HFF-Myc (cell line): Measurements from ENCODE around the gene AIDA.
"Not testable (repeated sequence)": the region's sequence is repeated elsewhere in the genome, so short reads cannot be mapped to it uniquely, and the experiment has no call there.

ENCODE experiments used
- DNase-seq: peaks from one replicate; pipeline ENCODE4 v3.0.0-alpha.2; 2011; ENCODE audit warnings: low read depth; ENCODE audit errors: extremely low read depth
- H3K4me3 ChIP-seq: replicated peaks from 2 replicates; pipeline ENCODE4 v1.5.1; 2011; ENCODE audit warnings: low read depth, mild to moderate bottlenecking, control low read depth, low read length
- CTCF ChIP-seq: IDR thresholded peaks from 2 replicates; pipeline ENCODE4 v1.5.1; 2012; ENCODE audit warnings: mild to moderate bottlenecking, low read depth, low read length, control low read depth; ENCODE audit errors: missing control alignments

AIDA gene

GRCh38 chr1:222697203-222697602, 15.1 kb downstream of the AIDA start:
- H3K4me3 ChIP-seq = no peak overlapping the region
- TF ChIP-seq CTCF = no peak
- no peak for DNase-seq

- TF ChIP-seq CTCF = no peak
- H3K4me3 ChIP-seq = no peak overlapping the region
- no peak for DNase-seq
Observed at GRCh38 chr1:222696741-222697140, 15.6 kb downstream of the AIDA start.

GRCh38 chr1:222694927-222695326, 17.4 kb downstream of the AIDA start:
- no peak for TF ChIP-seq CTCF
- H3K4me3 ChIP-seq = no peak overlapping the region
- no peak for DNase-seq

- DNase-seq = no peak
- H3K4me3 ChIP-seq = no peak overlapping the region
- TF ChIP-seq CTCF = no peak
Observed at GRCh38 chr1:222691016-222691415, 21.3 kb downstream of the AIDA start.

- no peak for TF ChIP-seq CTCF
Observed at GRCh38 chr1:222680080-222680479, 32.2 kb downstream of the AIDA start.

GRCh38 chr1:222670110-222670509, 42.2 kb downstream of the AIDA start:
- no peak overlapping the region for H3K4me3 ChIP-seq
- DNase-seq = no peak
- TF ChIP-seq CTCF = no peak

More at GRCh38 chr1:222680080-222680479, 32.2 kb downstream of the AIDA start:
- no peak overlapping the region for H3K4me3 ChIP-seq
- DNase-seq = no peak

- not testable (repeated sequence) for DNase-seq
Observed at GRCh38 chr1:222669107-222669506, 43.2 kb downstream of the AIDA start.

GRCh38 chr1:222668184-222668583, 44.1 kb downstream of the AIDA start:
- not testable (repeated sequence) for DNase-seq, H3K4me3 ChIP-seq

More at GRCh38 chr1:222669107-222669506, 43.2 kb downstream of the AIDA start:
- not testable (repeated sequence) for H3K4me3 ChIP-seq
